Sigmoid colon (tissue), 4 donors: ENCODE measurements around the gene CYSRT1.

ENCODE experiments used
- EP300 ChIP-seq, 4 donors: sonication (generic); formaldehyde crosslinking; IDR thresholded peaks; one replicate each; pipeline ENCODE4 v1.6.1; 2017; ENCODE audit warnings: antibody characterized with exemption in 4 of 4
- POLR2A ChIP-seq, 2 donors: fragments of 450-650 bp; IDR thresholded peaks; one replicate each; pipeline ENCODE4 v1.6.1; 2016; ENCODE audit warnings: antibody characterized with exemption in 2 of 2, mild to moderate bottlenecking in 2 of 2, moderate library complexity in 2 of 2
- POLR2AphosphoS5 ChIP-seq, 4 donors: sonication (generic); formaldehyde crosslinking; IDR thresholded peaks; one replicate each; pipeline ENCODE4 v1.6.1; 2017; ENCODE audit warnings: antibody characterized with exemption in 4 of 4
- TF ChIP-seq, protein P1 (sequence below), 4 experiments: fragments of 450-650 bp in 3 of 4; fragments of 200-600 bp in 1 of 4; IDR thresholded peaks; one replicate each; pipeline ENCODE4 v1.5.1; 2016 to 2019; ENCODE audit warnings: antibody characterized with exemption in 4 of 4, mild to moderate bottlenecking in 3 of 4, moderate library complexity in 2 of 4

DNA sequence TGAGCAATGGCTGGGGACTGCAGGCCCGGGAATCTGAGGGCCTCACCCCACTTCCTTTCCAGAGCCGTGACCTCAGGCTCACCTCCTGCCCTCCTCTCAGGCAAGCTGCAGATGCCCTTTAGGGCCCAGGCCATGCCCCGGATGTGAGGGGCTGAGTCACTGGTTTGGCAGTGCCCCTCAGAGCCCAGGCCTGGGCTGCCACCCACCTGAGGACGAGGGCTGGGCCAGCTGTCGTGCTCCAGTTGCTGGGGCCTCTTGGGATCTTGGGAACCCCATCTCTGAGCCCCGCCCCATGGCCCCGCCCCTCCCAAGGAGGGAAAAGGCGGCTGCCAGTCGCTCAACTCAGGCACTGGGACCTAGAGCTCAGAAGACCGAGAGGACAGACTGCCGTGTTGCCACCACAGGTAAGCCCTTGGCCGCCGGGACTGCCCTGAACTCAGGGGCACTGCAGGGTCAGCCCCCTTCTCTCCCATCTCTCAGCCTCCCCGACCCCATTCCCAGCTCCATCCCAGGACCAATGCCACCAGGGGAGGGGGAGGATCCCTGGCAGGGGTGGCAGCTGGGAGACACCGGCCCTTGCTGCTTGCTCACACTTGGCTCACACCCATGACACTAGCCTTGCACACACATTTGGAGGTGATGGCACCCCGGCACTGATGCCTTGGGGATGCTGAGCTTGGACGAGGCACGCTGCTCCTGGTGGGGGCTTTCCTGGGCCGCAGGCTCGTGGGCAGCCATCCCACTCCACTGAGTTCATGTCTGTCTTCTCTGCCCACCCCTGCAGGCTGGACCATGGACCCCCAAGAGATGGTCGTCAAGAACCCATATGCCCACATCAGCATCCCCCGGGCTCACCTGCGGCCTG lies at the start of gene CYSRT1:
- TF ChIP-seq, protein P1, sequence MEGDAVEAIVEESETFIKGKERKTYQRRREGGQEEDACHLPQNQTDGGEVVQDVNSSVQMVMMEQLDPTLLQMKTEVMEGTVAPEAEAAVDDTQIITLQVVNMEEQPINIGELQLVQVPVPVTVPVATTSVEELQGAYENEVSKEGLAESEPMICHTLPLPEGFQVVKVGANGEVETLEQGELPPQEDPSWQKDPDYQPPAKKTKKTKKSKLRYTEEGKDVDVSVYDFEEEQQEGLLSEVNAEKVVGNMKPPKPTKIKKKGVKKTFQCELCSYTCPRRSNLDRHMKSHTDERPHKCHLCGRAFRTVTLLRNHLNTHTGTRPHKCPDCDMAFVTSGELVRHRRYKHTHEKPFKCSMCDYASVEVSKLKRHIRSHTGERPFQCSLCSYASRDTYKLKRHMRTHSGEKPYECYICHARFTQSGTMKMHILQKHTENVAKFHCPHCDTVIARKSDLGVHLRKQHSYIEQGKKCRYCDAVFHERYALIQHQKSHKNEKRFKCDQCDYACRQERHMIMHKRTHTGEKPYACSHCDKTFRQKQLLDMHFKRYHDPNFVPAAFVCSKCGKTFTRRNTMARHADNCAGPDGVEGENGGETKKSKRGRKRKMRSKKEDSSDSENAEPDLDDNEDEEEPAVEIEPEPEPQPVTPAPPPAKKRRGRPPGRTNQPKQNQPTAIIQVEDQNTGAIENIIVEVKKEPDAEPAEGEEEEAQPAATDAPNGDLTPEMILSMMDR (IDR thresholded peaks at IDR 0.05) = no peak
- TF ChIP-seq EP300 (IDR thresholded peaks at IDR 0.05) = no peak
- no peak for TF ChIP-seq POLR2A (IDR thresholded peaks at IDR 0.05)
- TF ChIP-seq POLR2AphosphoS5 (IDR thresholded peaks at IDR 0.05) = no peak
